ENCODE data around the gene MPHOSPH9.

MPHOSPH9 gene, protein sequence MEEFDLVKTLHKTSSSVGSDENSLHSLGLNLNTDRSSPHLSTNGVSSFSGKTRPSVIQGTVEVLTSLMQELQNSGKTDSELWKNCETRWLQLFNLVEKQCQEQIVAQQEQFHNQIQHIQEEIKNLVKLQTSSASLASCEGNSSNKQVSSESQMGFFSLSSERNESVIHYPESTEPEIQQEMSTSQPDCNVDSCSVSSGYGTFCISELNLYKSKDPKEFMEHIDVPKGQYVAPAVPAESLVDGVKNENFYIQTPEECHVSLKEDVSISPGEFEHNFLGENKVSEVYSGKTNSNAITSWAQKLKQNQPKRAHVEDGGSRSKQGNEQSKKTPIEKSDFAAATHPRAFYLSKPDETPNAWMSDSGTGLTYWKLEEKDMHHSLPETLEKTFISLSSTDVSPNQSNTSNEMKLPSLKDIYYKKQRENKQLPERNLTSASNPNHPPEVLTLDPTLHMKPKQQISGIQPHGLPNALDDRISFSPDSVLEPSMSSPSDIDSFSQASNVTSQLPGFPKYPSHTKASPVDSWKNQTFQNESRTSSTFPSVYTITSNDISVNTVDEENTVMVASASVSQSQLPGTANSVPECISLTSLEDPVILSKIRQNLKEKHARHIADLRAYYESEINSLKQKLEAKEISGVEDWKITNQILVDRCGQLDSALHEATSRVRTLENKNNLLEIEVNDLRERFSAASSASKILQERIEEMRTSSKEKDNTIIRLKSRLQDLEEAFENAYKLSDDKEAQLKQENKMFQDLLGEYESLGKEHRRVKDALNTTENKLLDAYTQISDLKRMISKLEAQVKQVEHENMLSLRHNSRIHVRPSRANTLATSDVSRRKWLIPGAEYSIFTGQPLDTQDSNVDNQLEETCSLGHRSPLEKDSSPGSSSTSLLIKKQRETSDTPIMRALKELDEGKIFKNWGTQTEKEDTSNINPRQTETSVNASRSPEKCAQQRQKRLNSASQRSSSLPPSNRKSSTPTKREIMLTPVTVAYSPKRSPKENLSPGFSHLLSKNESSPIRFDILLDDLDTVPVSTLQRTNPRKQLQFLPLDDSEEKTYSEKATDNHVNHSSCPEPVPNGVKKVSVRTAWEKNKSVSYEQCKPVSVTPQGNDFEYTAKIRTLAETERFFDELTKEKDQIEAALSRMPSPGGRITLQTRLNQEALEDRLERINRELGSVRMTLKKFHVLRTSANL

DNA sequence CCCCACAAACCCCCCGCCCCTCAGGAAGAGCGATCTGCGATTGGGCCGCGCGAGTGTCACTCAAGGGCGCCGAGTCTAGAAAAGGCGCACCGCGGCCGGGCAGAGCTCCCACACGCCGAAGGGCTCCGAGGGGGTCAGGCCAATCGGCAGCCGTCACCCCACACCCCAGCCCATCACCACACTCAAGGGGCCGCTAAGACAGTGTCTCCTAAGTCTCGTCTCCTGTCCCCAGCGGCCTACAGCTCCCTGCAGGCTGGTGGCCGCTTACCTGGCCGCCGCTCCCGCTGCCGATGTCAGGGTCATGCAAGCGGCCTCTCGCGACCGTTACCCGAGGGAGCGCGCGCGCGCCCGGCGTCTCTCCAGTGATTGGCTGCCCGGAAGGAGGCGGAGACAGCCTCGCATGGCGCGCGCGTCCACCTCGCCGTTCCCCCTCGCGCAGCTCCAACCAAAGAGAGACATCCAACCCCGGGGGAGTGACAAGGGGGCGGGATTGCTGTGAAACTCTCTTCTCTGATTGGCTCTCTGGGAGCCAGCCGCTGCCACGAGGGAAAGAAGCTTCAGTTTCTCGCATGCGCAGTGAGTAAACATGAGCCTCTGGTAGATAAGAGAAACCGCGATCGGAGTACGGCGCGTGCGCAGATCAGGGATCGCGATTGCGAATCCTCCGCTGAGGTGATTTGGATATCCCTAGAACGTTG lies at the start of gene MPHOSPH9, which contains the start of gene MTRFR:
Gene MPHOSPH9, minus strand, starts transcription at position 335 of the 698 bp plus-strand sequence. CDS start 2,777 bp downstream, outside the sequence.
Gene MTRFR, plus strand, starts transcription at position 630 of the 698 bp plus-strand sequence. CDS start 20,239 bp downstream, outside the sequence.
- peak; percentile 95 for DNase-seq

DNA sequence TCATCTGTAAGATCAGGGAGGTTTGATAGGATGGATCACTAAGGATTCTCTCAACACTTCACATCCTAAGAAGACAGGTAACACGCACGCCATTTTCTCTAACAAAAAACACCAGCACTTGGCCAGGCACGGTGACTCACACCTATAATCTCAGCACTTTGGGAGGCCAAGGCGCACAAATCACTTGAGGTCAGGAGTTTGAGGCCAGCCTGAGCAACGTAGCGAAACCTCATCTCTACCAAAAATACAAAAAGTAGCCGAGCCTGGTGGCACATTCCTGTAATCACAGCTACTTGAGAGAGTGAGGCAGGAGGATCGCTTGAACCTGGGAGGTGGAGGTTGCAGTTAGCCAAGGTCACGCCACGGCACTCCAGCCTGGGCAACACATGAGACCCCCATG lies 49.2 kb upstream of the MPHOSPH9 start:
- no peak for DNase-seq

DNA sequence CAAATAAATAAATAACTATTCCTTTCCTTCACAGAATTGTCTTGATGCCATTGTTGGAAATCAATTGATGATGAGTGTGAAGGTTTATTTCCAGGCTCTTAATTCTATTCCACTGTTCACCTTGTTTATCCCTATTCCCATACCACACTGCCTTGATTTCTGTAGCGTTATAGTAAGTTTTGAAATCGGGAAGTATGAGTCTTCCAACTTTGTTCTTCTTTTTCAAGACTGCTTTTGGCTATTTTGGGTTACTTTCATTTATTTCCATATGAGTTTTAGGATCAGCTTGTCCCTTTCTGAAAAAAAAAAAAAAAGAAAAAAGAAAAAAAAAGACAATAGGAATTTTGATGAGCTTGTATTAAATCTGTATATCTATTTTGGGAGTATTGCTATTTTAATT lies 48.0 kb upstream of the MPHOSPH9 start:
- DNase-seq, result no peak

DNA sequence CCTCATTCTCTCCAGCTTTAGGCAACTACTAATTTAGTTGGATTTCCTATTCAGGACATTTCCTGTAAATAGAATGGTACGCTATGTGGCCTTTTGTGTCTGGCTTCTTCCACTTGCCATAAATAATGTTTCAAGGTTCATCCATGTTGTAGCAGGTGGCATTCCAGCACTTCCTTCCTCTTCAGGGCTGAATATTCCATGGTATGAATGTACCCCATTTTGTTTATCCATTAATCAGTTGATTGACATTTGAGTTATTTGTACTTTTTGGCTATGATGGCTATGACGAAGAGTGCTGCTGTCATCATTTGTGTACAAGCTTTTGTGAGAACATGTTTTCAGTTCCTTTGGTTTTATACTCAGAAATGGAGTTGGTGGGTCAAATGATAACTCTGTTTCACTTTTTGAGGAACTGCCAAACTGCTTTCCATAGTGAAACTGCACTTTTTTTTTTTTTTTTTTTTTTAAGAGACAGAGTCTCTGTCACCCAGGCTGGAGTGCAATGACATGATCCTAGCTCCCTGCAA lies 45.2 kb upstream of the MPHOSPH9 start:
- no peak for DNase-seq

DNA sequence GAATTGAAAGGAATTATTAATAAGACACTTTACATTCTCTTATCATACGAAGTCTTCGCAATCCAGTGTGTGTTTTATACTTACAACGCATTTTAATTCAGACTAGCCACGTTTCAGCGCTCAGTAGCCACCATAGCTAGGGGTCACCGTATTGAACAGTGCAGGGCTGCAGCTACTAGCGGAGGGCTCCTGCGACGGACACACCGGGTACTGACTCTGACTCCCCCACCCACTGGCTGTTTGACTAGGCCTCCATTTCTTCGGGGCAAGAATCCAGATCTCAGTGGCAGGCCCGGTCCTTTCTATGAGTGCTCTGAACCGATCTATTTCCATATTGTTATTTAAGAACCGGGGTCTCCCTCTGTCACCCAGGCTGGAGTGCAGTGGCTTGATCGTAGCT lies 40.2 kb upstream of the MPHOSPH9 start:
- no peak for DNase-seq

DNA sequence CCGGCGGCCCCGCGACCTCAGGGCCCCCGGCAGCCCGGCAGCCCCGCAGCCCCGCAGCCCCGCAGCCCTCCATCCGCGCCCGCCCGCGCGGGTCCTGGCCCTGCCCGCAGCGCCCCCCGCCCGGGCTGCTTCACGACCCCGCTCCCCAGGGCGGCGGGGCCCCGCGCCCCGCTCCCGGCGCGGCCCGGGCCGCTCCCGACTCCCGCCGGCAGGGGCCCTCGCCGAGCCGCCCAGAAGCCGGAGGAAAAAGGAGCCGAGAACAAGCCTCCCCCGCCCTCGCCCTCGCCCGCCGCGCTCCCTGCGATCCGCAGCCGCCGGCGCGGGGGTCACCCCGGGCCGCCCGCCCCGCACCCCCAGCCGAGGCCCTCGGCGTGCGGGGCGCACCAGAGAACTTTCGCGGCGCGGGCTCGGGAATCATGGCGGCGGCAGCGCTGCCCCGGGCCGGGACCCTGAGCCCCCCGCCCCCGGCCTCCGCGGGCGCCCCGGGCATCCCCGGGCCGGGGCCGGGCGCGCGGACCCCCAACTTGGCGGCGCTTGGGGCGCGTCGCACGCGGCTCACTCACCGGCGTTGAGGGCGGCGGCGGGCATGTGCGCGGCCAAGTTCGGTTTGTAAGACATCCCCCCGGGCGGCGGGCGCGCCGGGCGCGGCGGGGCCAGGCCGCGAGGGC lies 38.2 kb upstream of the MPHOSPH9 start:
- DNase-seq, result no peak

DNA sequence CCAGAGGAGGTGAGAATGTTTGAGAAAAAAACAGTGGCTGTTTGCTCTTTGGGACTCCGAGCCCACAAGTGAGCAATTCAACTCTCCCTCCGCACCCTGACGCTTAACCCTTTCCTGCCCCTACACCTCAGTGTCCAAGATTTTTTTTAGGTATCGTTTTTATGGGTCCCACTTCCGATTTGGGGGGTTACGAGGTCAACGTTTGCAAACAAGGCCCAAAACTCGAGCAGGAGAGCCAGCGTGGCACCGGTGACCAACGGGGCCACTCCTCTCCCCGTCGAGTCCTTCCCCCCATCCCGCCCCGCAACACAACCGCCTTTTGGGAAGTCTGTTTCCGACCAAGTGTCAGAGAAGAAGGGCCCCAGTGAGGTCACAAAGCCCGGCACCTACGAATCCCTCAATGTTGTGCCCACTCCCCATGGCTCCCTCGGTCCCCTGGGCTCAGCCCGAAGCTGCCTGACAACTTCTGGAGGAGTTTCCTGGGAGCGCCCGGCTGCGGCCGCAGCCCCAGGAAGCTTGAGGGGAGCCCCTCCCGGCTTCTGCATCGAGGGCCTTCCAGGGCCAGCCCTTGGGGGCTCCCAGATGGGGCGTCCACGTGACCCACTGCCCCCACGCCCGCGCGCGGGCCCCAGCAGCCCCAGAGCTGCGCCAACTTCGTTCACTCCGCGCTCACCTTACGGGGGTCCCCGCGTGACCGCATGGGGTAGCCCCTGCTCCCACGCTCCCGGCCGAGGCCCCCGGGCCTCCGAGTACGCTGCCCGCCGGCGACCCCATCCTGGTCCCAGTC lies 37.5 kb upstream of the MPHOSPH9 start:
- no peak for DNase-seq

DNA sequence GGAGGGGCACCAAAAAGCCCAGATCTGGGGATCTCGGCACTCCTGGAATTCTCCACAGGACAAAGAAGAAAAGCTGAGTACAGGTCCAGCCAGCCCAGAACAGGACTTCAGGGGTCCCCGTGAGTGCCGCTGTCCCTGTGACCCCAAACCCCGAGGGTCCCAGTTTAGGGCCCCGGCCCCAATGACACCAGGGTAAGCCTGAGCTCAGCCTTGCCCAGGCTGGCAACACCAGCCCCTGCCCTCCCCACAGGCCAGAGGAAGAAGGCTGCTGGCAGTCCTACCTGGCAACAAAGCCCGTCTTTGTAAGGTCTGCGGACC lies 36.9 kb upstream of the MPHOSPH9 start:
- no peak for DNase-seq

DNA sequence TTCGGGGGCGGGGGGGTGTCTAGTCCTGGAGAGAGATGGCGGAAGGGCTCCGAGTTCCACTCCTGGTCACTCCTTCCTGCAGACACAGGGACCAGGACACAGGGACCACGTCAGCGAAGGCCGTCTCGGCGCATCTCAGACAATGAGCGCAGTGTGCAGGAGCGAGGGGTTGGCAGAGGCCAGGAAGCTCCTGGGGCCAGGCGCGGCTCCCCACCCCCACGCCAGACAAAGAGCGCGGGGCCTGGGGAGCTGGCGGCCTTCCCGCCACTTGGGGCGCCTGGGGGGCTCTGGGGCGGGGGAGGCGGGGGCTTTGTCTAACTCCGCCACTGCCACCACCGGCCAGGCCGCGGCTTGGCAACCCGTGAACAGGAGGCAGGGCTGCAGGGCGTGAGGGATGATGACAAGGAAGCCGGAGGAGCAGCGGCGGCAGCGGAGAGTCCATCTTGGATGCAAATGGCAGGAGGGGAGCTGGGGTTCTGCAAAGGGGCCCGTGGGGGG lies 36.5 kb upstream of the MPHOSPH9 start:
- no peak for DNase-seq

DNA sequence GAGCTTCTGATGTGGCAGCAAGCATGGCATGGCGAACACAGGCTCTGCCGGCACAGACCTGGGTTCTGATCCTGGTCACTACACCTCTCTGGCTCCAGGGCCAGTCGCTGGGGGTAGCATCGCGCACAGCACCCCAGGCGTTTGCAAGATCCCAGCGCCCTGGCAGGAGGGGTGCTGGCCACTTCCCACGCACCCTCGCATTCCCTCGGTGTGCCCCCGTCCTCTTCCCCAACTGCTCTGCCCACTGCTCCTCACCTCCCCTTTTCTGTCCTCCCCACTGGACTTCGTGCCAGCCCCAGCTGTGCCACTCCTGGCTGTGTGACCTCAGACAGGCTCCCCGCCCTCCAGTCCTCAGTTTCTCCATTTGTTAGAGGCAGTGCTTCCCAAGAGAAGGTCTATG lies 35.9 kb upstream of the MPHOSPH9 start:
- DNase-seq, result no peak

DNA sequence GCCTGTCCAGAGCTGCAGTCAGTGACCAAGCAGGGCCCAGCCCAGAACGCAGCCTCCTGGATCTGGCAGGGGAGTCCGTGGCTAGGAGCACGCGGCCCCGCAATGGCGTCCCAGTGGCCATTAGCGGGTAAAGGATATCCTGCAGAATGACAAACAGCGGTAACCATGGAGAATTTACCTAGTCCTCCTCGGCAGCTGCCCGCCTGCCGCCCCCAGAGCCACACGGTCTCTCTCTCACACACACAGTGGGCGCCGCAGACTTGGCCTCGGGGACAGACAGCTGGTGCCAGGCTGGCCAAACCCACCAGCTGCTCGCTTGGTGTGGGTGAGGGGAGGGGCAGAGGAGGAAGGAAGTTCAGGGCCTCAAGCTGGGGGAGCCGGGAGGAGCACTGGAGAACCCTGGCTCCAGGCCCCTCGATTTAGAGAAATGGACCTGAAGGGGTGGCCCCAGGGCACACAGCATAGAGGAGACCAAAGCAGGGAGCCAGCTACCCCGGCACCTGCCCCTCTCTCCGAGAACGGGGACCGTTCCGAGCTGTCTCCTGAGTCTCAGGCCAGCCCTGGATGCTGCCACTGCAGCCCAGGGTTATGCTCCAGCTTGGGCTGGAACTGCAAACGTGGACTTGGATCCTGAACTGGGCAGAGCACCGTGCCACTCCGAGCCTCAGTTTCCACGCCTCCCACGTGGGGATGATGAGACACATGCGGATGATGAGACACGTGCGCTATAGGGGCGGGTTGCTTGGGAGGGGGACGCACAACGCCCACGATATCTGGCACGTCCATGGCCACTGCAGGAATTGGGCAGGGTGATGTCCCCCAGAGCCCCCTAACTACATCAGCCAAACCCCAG lies 35.3 kb upstream of the MPHOSPH9 start:
- DNase-seq, result peak; percentile 71

DNA sequence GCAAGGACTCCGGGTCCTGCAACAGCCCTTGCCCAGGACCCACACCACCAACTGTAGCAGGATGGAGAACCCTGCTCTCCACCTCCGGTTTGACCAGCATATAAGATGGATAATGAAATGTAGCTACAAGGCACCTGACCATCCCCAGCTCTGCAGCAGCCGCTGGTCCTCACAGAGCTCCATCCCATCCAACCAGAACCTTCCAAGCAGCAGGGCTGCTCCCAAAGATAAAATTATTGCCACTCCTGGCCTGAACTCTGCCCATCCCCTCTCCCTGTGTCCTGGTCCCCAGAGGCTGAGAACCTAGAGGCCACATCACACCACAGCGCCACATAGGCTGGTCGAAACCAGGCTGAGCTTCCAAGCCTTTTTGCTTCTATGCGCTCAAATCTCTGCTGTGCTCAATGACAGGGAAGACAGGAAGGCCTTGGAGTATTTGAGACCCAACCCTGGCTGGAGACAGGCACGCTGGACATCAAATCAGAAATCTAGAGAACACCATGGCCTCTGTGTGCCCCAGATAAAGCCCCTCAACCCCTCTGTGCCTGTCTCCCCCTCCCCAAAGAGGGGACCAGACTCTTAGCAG lies 34.5 kb upstream of the MPHOSPH9 start:
- DNase-seq, result no peak

DNA sequence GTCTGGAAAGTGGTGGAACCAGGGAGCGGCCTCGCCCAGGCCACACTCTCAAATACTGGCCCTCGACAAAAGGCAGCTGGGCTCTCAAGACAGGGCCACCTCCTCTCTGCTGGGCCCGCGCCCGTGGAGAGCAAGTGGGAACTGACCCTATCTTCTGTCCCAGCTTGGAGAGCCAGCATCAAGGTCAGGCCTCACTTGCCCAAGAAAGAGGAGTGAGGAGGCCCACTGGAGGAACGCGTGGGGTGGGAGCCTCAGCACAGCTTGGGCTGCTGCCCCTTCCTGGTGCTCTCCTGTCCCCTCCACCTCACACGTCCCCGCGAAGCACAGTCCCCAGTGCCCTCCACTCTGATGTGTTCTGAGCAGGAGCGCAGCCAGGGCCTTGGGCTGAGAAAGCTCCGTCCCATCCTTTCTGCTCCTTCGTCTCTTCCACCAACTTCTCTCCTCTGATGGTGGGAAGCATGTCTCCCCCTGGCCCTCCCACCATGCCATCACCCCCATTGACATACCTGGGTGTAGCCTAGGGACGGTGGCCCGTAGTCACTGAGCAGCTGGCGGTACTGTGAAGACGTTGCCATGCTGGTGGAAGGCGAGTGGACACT lies 33.8 kb upstream of the MPHOSPH9 start:
- no peak for DNase-seq

DNA sequence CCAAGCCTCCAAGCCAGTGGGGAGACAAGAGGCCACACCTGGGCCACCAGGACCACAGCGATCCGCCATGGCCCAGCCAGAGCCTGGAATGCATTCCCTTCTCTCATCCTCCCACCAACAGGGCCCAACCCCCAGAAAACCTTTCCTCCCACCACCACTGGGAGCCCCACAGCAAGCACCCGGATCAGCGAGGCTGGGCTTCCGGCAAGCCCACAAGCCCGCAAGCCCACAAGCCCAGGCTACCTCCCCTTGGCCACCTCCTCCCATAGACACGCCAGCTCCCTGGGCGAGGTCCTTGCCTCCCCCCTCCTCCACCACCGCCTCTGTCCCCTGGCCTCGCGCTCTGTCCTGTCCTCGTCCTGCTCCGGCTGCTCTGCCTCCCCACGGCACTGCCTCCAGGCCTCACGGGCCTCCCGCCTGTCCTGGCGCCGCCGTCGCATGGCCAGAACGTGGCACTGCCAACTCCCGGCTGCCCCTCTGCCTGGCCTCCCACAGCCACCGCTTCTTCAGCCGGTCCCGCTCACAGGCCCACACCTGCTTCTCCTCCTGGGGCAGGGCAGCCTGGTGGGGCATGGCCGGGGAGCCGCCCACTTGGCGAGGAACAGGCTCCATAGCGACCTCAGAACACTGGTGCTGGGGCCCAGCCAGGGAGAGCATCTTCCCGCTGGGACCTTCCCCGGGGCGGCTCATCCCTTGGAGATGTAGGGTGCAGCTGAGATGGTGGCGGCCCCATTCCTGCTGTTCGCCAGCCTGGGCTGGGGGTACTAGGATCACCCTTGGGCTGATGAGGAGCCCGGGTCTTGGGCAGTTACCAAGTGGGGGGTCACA lies 33.1 kb upstream of the MPHOSPH9 start:
- no peak for DNase-seq

DNA sequence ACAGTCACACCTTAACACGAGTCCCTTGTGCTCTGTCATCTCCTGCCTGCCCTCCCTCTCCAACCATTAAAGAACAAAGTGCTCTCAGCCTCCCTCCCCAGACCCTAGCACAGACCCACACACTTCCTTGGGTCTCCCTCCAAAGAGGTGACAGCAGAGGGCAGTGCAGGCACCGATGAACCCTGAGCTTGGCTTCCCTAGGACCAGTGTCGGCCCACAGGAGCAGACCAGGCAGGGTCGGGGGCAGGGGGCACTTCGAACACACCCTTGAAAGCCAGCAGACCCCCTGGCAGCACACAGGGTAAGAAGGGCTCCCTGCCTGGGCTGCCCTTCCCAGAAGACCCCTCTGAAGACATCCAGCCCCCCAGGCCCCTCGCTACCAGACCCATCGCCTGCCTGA lies 31.7 kb upstream of the MPHOSPH9 start:
- no peak for DNase-seq

DNA sequence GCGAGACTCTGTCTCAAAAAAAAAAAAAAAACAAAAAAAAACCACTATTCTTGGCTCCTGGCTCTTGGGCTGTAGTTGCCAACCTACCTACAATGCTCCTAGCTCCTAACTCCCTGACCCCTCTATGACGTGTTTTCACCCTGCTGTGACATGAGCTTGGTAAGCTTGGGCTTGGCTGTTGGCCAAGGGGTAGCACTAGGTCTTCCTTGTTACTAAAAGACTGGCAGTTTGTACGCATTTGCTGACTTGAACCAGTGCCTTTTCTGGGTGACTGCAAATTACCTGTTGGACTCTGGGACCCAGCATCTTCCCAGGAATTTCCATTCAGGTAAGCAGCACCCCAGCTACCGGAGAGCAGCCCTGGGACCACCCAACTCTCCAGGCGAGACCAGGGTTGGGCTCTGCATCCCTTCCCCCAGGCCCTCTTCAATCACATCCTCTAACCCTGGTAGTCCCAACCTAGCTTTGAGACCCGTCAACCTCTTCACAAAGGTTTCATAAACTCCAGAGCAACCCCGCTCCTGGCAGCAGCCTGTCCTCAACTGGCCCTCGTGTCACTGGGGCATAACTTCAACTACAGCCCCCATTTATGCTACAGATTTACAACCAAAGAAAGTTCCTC lies 30.4 kb upstream of the MPHOSPH9 start:
- DNase-seq, result no peak

DNA sequence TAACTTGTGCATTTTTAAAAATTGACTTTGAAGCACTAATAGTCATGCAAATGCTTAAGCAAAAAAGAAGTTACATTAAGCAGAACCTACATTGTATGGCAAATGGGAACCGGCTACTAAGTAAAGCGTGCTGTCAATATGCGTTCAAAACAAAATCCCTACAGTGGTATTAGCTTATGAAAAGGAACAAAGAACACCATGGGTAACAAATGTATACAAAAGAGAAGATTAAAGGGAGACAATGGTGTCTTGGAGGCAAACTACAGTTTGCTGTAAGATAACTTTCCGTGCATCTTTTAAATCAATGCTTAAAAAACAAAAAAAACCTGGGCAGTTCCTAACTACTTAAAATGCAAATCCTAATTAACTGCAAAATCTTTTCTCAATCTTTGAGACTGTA lies 28.3 kb upstream of the MPHOSPH9 start:
- DNase-seq, result no peak

DNA sequence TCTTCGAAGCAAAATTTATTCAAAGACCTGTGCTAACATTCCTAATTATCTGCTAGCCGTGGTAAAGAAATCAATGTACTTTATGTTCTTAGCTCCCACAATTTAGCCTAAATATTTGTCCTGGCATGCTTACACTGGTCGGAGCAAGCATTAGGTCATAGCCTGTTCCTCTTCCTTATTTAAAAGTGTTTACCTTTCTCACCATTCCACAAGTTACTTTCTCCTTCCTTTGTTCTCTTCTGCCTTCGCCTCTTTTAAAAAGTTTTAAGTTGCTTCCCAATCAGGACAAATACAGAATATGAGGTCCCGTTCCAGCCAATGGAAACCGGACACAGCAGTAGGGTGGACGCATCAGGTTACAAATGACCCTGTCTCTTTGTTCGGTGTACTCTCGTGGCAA lies 27.1 kb upstream of the MPHOSPH9 start:
- no peak for DNase-seq
